HFFc6 (cell line): Measurements from ENCODE around the gene ELMO1. TPM values are rescaled to one million over a fixed set of nuclear protein-coding genes. Genes with fewer than 3 reads are reported as not detected.

Experiments
- DNase-seq: peaks from one replicate; pipeline ENCODE4 v3.0.0-alpha.2; 2018
- H3K27ac Mint-ChIP-seq: 2 replicates; pipeline ENCODE4 v1.8.0; 2020; ENCODE audit warnings: mild to moderate bottlenecking, mixed read lengths
- H3K27me3 Mint-ChIP-seq: 2 replicates; pipeline ENCODE4 v1.8.0; 2021; ENCODE audit warnings: mild to moderate bottlenecking, moderate library complexity, mixed read lengths; ENCODE audit not compliant: insufficient read depth
- H3K36me3 Mint-ChIP-seq: 2 replicates; pipeline ENCODE4 v1.8.0; 2021; ENCODE audit warnings: low read depth, mixed read lengths
- H3K4me1 Mint-ChIP-seq: 2 replicates; pipeline ENCODE4 v1.8.0; 2020; ENCODE audit warnings: low read depth, mixed read lengths
- H3K4me3 Mint-ChIP-seq: 2 replicates; pipeline ENCODE4 v1.8.0; 2020; ENCODE audit warnings: mild to moderate bottlenecking, moderate library complexity, mixed read lengths
- H3K9me3 Mint-ChIP-seq: 2 replicates; pipeline ENCODE4 v1.8.0; 2020; ENCODE audit warnings: mild to moderate bottlenecking, mixed read lengths
- total RNA-seq, 6 experiments: library from RNA; stranded (reverse); fragmentation: NEBNext Ultra II Directional; extraction: Animal tissue kit (Norgen Biotek cat#: 25700); gene quantifications; 2 replicates in 1 of 6; 3 replicates in 5 of 6; pipeline ENCODE4 v1.2.3, GENCODE V29; 2021
- TF ChIP-seq, protein P1 (sequence below): fragments of 200-600 bp; sonication (generic); IDR thresholded peaks from 2 replicates; pipeline ENCODE4 v1.5.0; 2021; ENCODE audit warnings: antibody characterized with exemption, mild to moderate bottlenecking

Gene ELMO1
- total RNA-seq, 6 experiments from 2014 or later, result not detected

DNA sequence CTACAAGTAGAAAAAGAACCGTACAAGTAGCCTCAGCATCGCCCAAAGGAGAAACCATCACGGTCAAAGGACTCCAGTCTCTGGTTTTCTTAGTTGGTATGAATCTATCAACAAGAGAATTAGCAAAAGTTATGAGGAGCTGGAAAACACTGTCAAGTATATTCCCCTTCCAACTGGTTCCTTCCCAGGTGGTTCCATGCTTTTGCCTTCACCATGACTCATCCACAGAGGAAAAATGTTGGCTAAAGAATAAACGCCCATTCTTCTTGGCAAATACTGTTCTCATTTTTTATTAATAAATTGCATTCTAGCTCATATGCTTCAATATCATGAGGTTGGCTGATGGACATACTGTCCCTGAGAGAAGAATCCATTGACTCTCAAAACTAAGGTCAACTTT, 6.4 kb downstream of the ELMO1 start:
- Mint-ChIP-seq H3K36me3 (no peaks in the 10 kb centered on the region), H3K27me3 (no peaks in the 10 kb centered on the region; the same call in 1 of the 2 replicates), H3K4me3 (no peak overlapping the region), H3K9me3 (peaks cover 26% of the 10 kb centered on the region), H3K4me1 (no peaks in the 10 kb centered on the region), H3K27ac (no peak overlapping the region)
- DNase-seq, result no peak
- TF ChIP-seq, protein P1, sequence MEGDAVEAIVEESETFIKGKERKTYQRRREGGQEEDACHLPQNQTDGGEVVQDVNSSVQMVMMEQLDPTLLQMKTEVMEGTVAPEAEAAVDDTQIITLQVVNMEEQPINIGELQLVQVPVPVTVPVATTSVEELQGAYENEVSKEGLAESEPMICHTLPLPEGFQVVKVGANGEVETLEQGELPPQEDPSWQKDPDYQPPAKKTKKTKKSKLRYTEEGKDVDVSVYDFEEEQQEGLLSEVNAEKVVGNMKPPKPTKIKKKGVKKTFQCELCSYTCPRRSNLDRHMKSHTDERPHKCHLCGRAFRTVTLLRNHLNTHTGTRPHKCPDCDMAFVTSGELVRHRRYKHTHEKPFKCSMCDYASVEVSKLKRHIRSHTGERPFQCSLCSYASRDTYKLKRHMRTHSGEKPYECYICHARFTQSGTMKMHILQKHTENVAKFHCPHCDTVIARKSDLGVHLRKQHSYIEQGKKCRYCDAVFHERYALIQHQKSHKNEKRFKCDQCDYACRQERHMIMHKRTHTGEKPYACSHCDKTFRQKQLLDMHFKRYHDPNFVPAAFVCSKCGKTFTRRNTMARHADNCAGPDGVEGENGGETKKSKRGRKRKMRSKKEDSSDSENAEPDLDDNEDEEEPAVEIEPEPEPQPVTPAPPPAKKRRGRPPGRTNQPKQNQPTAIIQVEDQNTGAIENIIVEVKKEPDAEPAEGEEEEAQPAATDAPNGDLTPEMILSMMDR, result no peak

DNA sequence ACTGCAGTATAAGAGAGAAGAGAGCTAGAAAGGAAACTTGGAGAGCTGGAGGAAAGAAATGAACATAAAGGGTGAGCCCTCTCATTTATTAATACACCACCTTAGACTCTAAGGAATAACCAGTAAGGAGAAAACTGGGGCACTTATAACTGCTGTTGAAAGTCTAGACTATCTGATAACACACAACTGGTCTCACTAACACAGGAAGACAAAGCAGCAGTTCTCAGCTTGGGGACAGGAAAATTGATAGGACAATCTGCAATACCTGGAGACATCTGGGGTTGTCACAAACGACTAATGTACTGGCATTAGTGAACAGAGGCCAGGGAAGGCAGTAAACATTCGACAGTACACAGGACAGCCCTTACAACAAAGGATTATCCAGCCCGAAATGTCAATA, 6.8 kb downstream of the ELMO1 start:
- no peaks in the 10 kb centered on the region for H3K4me1 Mint-ChIP-seq

DNA sequence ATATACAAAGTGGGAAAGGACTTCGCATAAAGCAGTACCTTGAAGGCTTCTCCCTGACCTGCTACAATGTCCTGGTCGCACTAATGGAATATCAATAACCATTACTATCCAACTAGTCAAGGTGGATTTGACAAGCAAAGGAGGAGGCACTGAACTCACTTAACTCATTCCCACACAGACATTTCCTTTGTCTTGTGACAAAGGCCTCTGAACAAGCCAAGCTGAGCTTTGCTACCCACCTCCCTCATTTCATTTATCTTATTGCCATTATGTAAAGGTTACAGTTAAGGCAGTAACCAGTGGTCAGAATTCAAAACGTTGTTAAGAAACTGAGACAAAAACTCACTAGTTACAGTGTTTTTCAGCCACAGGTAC, 7.3 kb downstream of the ELMO1 start:
- Mint-ChIP-seq H3K27ac (no peak overlapping the region), H3K9me3 (peaks cover 26% of the 10 kb centered on the region), H3K36me3 (no peaks in the 10 kb centered on the region), H3K4me1 (no peaks in the 10 kb centered on the region), H3K27me3 (no peaks in the 10 kb centered on the region; the same call in 1 of the 2 replicates), H3K4me3 (no peak overlapping the region)
- TF ChIP-seq, protein P1, result no peak
- no peak for DNase-seq

More for the DNA sequence above, 6.8 kb downstream of the ELMO1 start:
- no peaks in the 10 kb centered on the region; the same call in 1 of the 2 replicates for H3K27me3 Mint-ChIP-seq
- no peak overlapping the region for H3K4me3 Mint-ChIP-seq
- H3K36me3 Mint-ChIP-seq, result no peaks in the 10 kb centered on the region
- no peak for DNase-seq
- H3K27ac Mint-ChIP-seq, result no peak overlapping the region
- H3K9me3 Mint-ChIP-seq, result peaks cover 26% of the 10 kb centered on the region
- TF ChIP-seq, protein P1, result no peak

DNA sequence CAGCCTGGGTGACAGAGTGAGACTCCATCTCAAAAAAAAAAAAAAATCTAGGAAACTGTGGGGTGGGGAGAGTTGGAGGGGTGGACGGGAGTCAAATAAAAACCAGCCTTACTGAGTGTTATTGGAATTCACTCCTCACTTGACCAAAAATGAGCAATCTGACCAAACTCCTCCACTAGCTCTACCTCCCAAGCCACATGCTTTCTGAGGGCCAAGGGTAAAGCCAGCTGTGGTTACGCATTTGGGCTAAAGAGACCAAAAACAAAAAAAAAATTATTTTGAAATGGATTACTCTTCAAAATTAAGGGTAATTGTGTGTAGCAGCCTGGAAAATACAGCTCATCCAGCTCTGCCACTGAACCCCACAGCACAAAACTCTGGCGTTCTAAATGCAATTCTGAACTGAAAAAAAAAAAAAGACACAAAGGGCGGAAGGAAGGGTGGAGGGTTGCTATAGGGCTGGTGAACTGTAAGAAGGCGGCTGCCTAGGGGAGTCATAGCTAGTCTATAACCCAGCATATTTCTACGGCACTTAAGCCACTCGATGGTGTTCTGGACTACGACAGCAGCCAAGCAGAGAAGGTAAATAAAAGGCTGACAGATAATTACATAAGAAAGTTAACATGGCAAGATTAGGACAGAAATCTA, 7.8 kb downstream of the ELMO1 start:
- no peak overlapping the region for H3K27ac Mint-ChIP-seq
- H3K4me3 Mint-ChIP-seq, result no peak overlapping the region
- no peaks in the 10 kb centered on the region for H3K36me3 Mint-ChIP-seq
- DNase-seq, result no peak
- H3K4me1 Mint-ChIP-seq, result no peaks in the 10 kb centered on the region
- peaks cover 26% of the 10 kb centered on the region for H3K9me3 Mint-ChIP-seq
- TF ChIP-seq, protein P1, result no peak
- no peaks in the 10 kb centered on the region; the same call in 1 of the 2 replicates for H3K27me3 Mint-ChIP-seq

DNA sequence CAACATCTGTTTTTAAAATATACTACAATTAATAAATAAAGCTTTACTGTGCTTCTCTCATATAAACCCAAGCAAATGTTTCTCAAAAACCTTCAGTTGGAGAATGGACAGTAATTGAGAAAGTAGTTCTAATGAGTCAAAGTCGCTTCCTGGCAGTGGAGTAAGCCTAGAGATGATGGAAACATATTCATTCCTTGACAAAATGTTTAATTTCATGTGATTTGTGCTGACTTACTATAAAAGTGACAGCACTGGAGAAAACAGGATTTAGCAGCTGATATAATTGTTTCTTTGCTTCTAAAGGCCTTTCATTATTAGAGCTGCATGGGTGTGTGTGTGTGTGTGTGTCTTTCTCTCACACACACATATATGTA, 9.0 kb downstream of the ELMO1 start:
- no peak overlapping the region for H3K4me3 Mint-ChIP-seq
- no peak for DNase-seq
- peaks cover 1% of the 10 kb centered on the region for H3K27me3 Mint-ChIP-seq

More for the DNA sequence above, 9.0 kb downstream of the ELMO1 start:
- TF ChIP-seq, protein P1, result no peak
- Mint-ChIP-seq H3K36me3 (no peaks in the 10 kb centered on the region), H3K4me1 (no peaks in the 10 kb centered on the region), H3K9me3 (peaks cover 20% of the 10 kb centered on the region), H3K27ac (no peak overlapping the region)
